Activated naive CD8-positive, alpha-beta T cell treated with anti-CD3 and anti-CD28 coated beads, Interleukin-2, amount 10 ng/mL, durations not matched to agents 7 days and 5 days (primary cell): ENCODE results near the gene ERN2. TPM values are rescaled to one million over a fixed set of nuclear protein-coding genes. Genes with fewer than 3 reads are reported as not detected.

Source experiments
- ATAC-seq: fragments of 150-1000 bp; cut with Tn5 transposase; one replicate; pipeline ENCODE4 v1.10.0; 2021; ENCODE audit warnings: low read depth, moderate library complexity
- POLR2A ChIA-PET: fragments of 350-600 bp; sonication (Branson Sonifier 250); formaldehyde crosslinking; loops from one replicate; lab custom pipeline; 2021; ENCODE audit warnings: antibody characterized with exemption; lab: Charles Lee
- DNase-seq: peaks from one replicate; pipeline ENCODE4 v3.0.0; 2021
- H3K27ac Mint-ChIP-seq: one replicate; pipeline ENCODE4 v1.8.0; 2022; ENCODE audit warnings: mild to moderate bottlenecking, mixed read lengths
- H3K27me3 Mint-ChIP-seq: one replicate; pipeline ENCODE4 v1.8.0; 2022; ENCODE audit warnings: mild to moderate bottlenecking, moderate library complexity, mixed read lengths
- H3K36me3 Mint-ChIP-seq: one replicate; pipeline ENCODE4 v1.8.0; 2021; ENCODE audit warnings: mild to moderate bottlenecking, mixed read lengths
- H3K4me1 Mint-ChIP-seq: one replicate; pipeline ENCODE4 v1.8.0; 2021; ENCODE audit warnings: mixed read lengths
- H3K4me3 Mint-ChIP-seq: one replicate; pipeline ENCODE4 v1.8.0; 2022; ENCODE audit warnings: mild to moderate bottlenecking, moderate library complexity, mixed read lengths
- H3K9me3 Mint-ChIP-seq: one replicate; pipeline ENCODE4 v1.8.0; 2021; ENCODE audit warnings: mixed read lengths
- total RNA-seq, 2 experiments: library from RNA; stranded (reverse); gene quantifications; one replicate each; pipeline ENCODE4 v1.2.3, GENCODE V29; 2021

ERN2 gene
- total RNA-seq, 2 experiments from 2014 or later, result not detected

GRCh38 chr16:23670137-23670776 is 42.8 kb downstream of the ERN2 start:
- POLR2A ChIA-PET, result interaction anchor here (1.2 to 1.6 kb wide), 2 partner anchors 9 to 14 kb away, joined by 3 to 10 read pairs; partner anchors contain the start of gene PLK1
- peak overlapping the region; percentile 71 for H3K27ac Mint-ChIP-seq
- no peaks in the 10 kb centered on the region for H3K9me3 Mint-ChIP-seq
- peaks cover 41% of the 10 kb centered on the region for H3K36me3 Mint-ChIP-seq
- H3K27me3 Mint-ChIP-seq, result no peaks in the 10 kb centered on the region
- ATAC-seq (peak; percentile 95), DNase-seq (no peak)
- no peak overlapping the region for H3K4me3 Mint-ChIP-seq
- H3K4me1 Mint-ChIP-seq, result peaks cover 26% of the 10 kb centered on the region

- Mint-ChIP-seq H3K4me3 (no peak overlapping the region), H3K27me3 (no peaks in the 10 kb centered on the region), H3K27ac (no peak overlapping the region), H3K36me3 (peaks cover 45% of the 10 kb centered on the region), H3K9me3 (no peaks in the 10 kb centered on the region), H3K4me1 (peaks cover 26% of the 10 kb centered on the region)
- no peak for DNase-seq
- no peak for ATAC-seq
- POLR2A ChIA-PET, result no interaction called here
Observed at GRCh38 chr16:23668873-23669272, 44.1 kb downstream of the ERN2 start.

- ATAC-seq, result no peak
- Mint-ChIP-seq H3K9me3 (no peaks in the 10 kb centered on the region), H3K27me3 (no peaks in the 10 kb centered on the region), H3K36me3 (peaks cover 46% of the 10 kb centered on the region), H3K4me3 (no peak overlapping the region), H3K4me1 (peaks cover 26% of the 10 kb centered on the region), H3K27ac (peak overlapping the region; percentile 43)
- POLR2A ChIA-PET, result no interaction called here
- DNase-seq, result no peak
Observed at GRCh38 chr16:23668225-23668624, 44.8 kb downstream of the ERN2 start.

- DNase-seq, result no peak
- POLR2A ChIA-PET, result no interaction called here
- Mint-ChIP-seq H3K27me3 (no peaks in the 10 kb centered on the region), H3K36me3 (peaks cover 50% of the 10 kb centered on the region), H3K4me1 (peaks cover 26% of the 10 kb centered on the region), H3K4me3 (no peak overlapping the region), H3K27ac (no peak overlapping the region), H3K9me3 (no peaks in the 10 kb centered on the region)
- ATAC-seq, result no peak
Observed at GRCh38 chr16:23667355-23667659, 45.7 kb downstream of the ERN2 start.

GRCh38 chr16:23666571-23667354 is 46.3 kb downstream of the ERN2 start:
- Mint-ChIP-seq H3K9me3 (no peaks in the 10 kb centered on the region), H3K36me3 (peaks cover 50% of the 10 kb centered on the region), H3K4me3 (no peak overlapping the region), H3K4me1 (peaks cover 26% of the 10 kb centered on the region), H3K27me3 (no peaks in the 10 kb centered on the region), H3K27ac (no peak overlapping the region)
- POLR2A ChIA-PET, result no interaction called here
- ATAC-seq (no peak), DNase-seq (no peak)

GRCh38 chr16:23663918-23664317 is 49.1 kb downstream of the ERN2 start:
- Mint-ChIP-seq H3K9me3 (no peaks in the 10 kb centered on the region), H3K27ac (no peak overlapping the region), H3K27me3 (no peaks in the 10 kb centered on the region), H3K4me1 (peaks cover 6% of the 10 kb centered on the region), H3K36me3 (peaks cover 53% of the 10 kb centered on the region), H3K4me3 (no peak overlapping the region)
- ATAC-seq (no peak), DNase-seq (no peak)
- POLR2A ChIA-PET, result no interaction called here

- Mint-ChIP-seq H3K4me1 (peaks cover 17% of the 10 kb centered on the region), H3K4me3 (no peak overlapping the region), H3K36me3 (peaks cover 50% of the 10 kb centered on the region), H3K27me3 (no peaks in the 10 kb centered on the region), H3K27ac (no peak overlapping the region), H3K9me3 (no peaks in the 10 kb centered on the region)
- DNase-seq, result no peak
- ATAC-seq, result no peak
- POLR2A ChIA-PET, result no interaction called here
Observed at GRCh38 chr16:23651943-23652468, 61.0 kb downstream of the ERN2 start.

GRCh38 chr16:23650674-23651416 is 62.2 kb downstream of the ERN2 start:
- no peak overlapping the region for H3K27ac Mint-ChIP-seq
- H3K9me3 Mint-ChIP-seq, result no peaks in the 10 kb centered on the region
- H3K27me3 Mint-ChIP-seq, result no peaks in the 10 kb centered on the region
- no peak for ATAC-seq
- no peak for DNase-seq
- peaks cover 60% of the 10 kb centered on the region for H3K36me3 Mint-ChIP-seq
- H3K4me3 Mint-ChIP-seq, result no peak overlapping the region
- POLR2A ChIA-PET, result no interaction called here
- peaks cover 22% of the 10 kb centered on the region for H3K4me1 Mint-ChIP-seq

GRCh38 chr16:23642246-23642774 is 70.7 kb downstream of the ERN2 start:
- peaks cover 28% of the 10 kb centered on the region for H3K36me3 Mint-ChIP-seq
- POLR2A ChIA-PET, result interaction anchor here (0.6 to 2.3 kb wide), 4 partner anchors 21 to 184 kb away, joined by 3 to 21 read pairs (median 4); partner anchors contain the start of gene PLK1
- H3K9me3 Mint-ChIP-seq, result no peaks in the 10 kb centered on the region
- no peaks in the 10 kb centered on the region for H3K27me3 Mint-ChIP-seq
- no peak for DNase-seq
- H3K27ac Mint-ChIP-seq, result peak overlapping the region; percentile 98
- H3K4me1 Mint-ChIP-seq, result peaks cover 21% of the 10 kb centered on the region
- peak overlapping the region; percentile 99 for H3K4me3 Mint-ChIP-seq
- no peak for ATAC-seq

GRCh38 chr16:23640931-23641765 is 71.9 kb downstream of the ERN2 start, which contains the start of the genes DCTN5 and PALB2:
TSS of gene DCTN5 (plus strand) at chr16:23641466. CDS start at chr16:23641543, 77 bp downstream.
TSS of gene PALB2 (minus strand) at chr16:23641310. CDS start at chr16:23641157, 153 bp downstream.
- H3K27me3 Mint-ChIP-seq, result no peaks in the 10 kb centered on the region
- ATAC-seq (peak; percentile 99), DNase-seq (peak; percentile 86)
- peaks cover 19% of the 10 kb centered on the region for H3K36me3 Mint-ChIP-seq
- POLR2A ChIA-PET, result interaction anchor here (1.0 to 2.3 kb wide), 6 partner anchors 22 to 126 kb away, joined by 3 to 21 read pairs (median 4); partner anchors contain the start of genes NDUFAB1 and PLK1
- H3K9me3 Mint-ChIP-seq, result no peaks in the 10 kb centered on the region
- peaks cover 20% of the 10 kb centered on the region for H3K4me1 Mint-ChIP-seq
- H3K27ac Mint-ChIP-seq, result peak within 1 kb of the TSS; percentile 98
- H3K4me3 Mint-ChIP-seq, result peak within 1 kb of the TSS; percentile 99

- ATAC-seq, result no peak
- H3K9me3 Mint-ChIP-seq, result no peaks in the 10 kb centered on the region
- POLR2A ChIA-PET, result interaction anchor here (1.0 to 1.2 kb wide), 3 partner anchors 44 to 50 kb away, joined by 3 to 4 read pairs (median 4); partner anchors contain the start of gene NDUFAB1
- H3K4me3 Mint-ChIP-seq, result peak overlapping the region; percentile 99
- H3K27me3 Mint-ChIP-seq, result no peaks in the 10 kb centered on the region
- DNase-seq, result no peak
- H3K36me3 Mint-ChIP-seq, result peaks cover 19% of the 10 kb centered on the region
- peak overlapping the region; percentile 98 for H3K27ac Mint-ChIP-seq
- H3K4me1 Mint-ChIP-seq, result peaks cover 16% of the 10 kb centered on the region
Observed at GRCh38 chr16:23640615-23640930, 72.4 kb downstream of the ERN2 start.
